CD4-positive, alpha-beta T cell (primary cell): ENCODE data around the gene ZNF768. TPM values are rescaled to one million over a fixed set of nuclear protein-coding genes. Genes with fewer than 3 reads are reported as not detected.

ENCODE experiments used
- ATAC-seq: fragments of 200-7000 bp; cut with Tn5 transposase; one replicate; pipeline ENCODE4 v1.10.0; 2022; ENCODE audit warnings: mild to moderate bottlenecking; ENCODE audit not compliant: poor library complexity
- CTCF ChIA-PET: fragments of 350-600 bp; sonication (Branson Sonifier 250); formaldehyde crosslinking; loops from one replicate; lab custom pipeline; 2021; ENCODE audit warnings: antibody characterized with exemption, inconsistent platforms; lab: Charles Lee
- POLR2A ChIA-PET: fragments of 350-600 bp; sonication (Branson Sonifier 250); formaldehyde crosslinking; loops from one replicate; lab custom pipeline; 2021; ENCODE audit warnings: antibody characterized with exemption, inconsistent platforms; lab: Charles Lee
- DNase-seq, 14 experiments: peaks; one replicate each; pipeline ENCODE4 v3.0.0-alpha.2; 2013 to 2020; ENCODE audit warnings: mixed read lengths in 2 of 14
- H3K27ac ChIP-seq, 2 donors: one replicate each; pipeline versions ENCODE4 v1.5.1 to v1.7.0; 2013; ENCODE audit warnings: low read length in 2 of 2, low read depth in 1 of 2, mild to moderate bottlenecking in 1 of 2
- H3K27me3 ChIP-seq, 2 experiments: 1 replicate in 1 of 2; 2 replicates in 1 of 2; pipeline versions ENCODE4 v1.6.1 to v1.7.0; 2013; ENCODE audit warnings: low read length in 2 of 2, control low read depth in 1 of 2, mild to moderate bottlenecking in 1 of 2, moderate library complexity in 1 of 2; ENCODE audit not compliant: insufficient read depth in 2 of 2, control insufficient read depth in 1 of 2
- H3K36me3 ChIP-seq: one replicate; pipeline ENCODE4 v1.6.1; 2013; ENCODE audit warnings: low read length, control low read depth; ENCODE audit not compliant: insufficient read depth
- H3K4me1 ChIP-seq: one replicate; pipeline ENCODE4 v1.6.1; 2013; ENCODE audit warnings: low read length, control low read depth; ENCODE audit not compliant: insufficient read depth
- H3K4me3 ChIP-seq: one replicate; pipeline ENCODE4 v1.5.1; 2013; ENCODE audit warnings: mild to moderate bottlenecking, low read length, moderate library complexity
- H3K9me3 ChIP-seq, 2 experiments: 1 replicate in 1 of 2; 2 replicates in 1 of 2; pipeline versions ENCODE4 v1.6.1 to v1.7.0; 2013; ENCODE audit warnings: low read length in 2 of 2, mild to moderate bottlenecking in 2 of 2, control low read depth in 1 of 2, moderate library complexity in 1 of 2; ENCODE audit not compliant: control insufficient read depth in 1 of 2, insufficient read depth in 1 of 2
- H3K27ac Mint-ChIP-seq: one replicate; pipeline ENCODE4 v1.8.0; 2020; ENCODE audit warnings: mixed read lengths
- H3K27me3 Mint-ChIP-seq: one replicate; pipeline ENCODE4 v1.8.0; 2021; ENCODE audit warnings: mixed read lengths
- H3K36me3 Mint-ChIP-seq: one replicate; pipeline ENCODE4 v1.8.0; 2021; ENCODE audit warnings: low read depth, mixed read lengths
- H3K4me1 Mint-ChIP-seq: one replicate; pipeline ENCODE4 v1.8.0; 2021; ENCODE audit warnings: low read depth, mixed read lengths
- H3K4me3 Mint-ChIP-seq: one replicate; pipeline ENCODE4 v1.8.0; 2020; ENCODE audit warnings: mild to moderate bottlenecking, mixed read lengths
- H3K9me3 Mint-ChIP-seq: one replicate; pipeline ENCODE4 v1.8.0; 2020; ENCODE audit warnings: mixed read lengths
- CTCF ChIP-seq: fragments of 200-600 bp; IDR thresholded peaks from one replicate; pipeline ENCODE4 v1.8.0; 2022; ENCODE audit warnings: antibody characterized with exemption, mild to moderate bottlenecking
- intact Hi-C, 2 experiments: fragments of 100-400 bp; cut with DNase I in 1 of 2; cut with micrococcal nuclease in 1 of 2; formaldehyde crosslinking; loops; one replicate each; pipeline versions ENCODE4 v1.15.1 to v1.9.0; 2023 to 2025; cut with DNase I, micrococcal nuclease
- total RNA-seq, 174 experiments: library from RNA in 2 of 174; stranded (reverse) in 2 of 174; gene quantifications; one replicate each; pipeline ENCODE4 v1.2.3 and lab custom pipeline; 2021 to 2026

The ZNF768 gene
- total RNA-seq, 2 experiments from 2014 or later: 3.9 to 4.1 TPM

GRCh38 chr16:30569746-30570635 is 43.6 kb upstream of the ZNF768 start:
- peaks cover 52% of the 10 kb centered on the region for H3K4me1 Mint-ChIP-seq

GRCh38 chr16:30569281-30569680 is 42.9 kb upstream of the ZNF768 start:
- ATAC-seq (no peak), DNase-seq (no peak)
- H3K9me3 Mint-ChIP-seq: no peaks in the 10 kb centered on the region
- intact Hi-C loops: no loop called here
- H3K27me3 ChIP-seq: no peaks in the 10 kb centered on the region
- TF ChIP-seq CTCF: no peak
- no peak overlapping the region for H3K4me3 ChIP-seq
- peak overlapping the region; percentile 34 to 87 for H3K27ac ChIP-seq
- H3K27ac Mint-ChIP-seq: peak overlapping the region; percentile 98
- H3K27me3 Mint-ChIP-seq: no peaks in the 10 kb centered on the region
- POLR2A ChIA-PET: interaction anchor here (1.2 to 2.2 kb wide), 4 partner anchors 34 to 151 kb away, joined by 5 to 19 read pairs (median 6); partner anchors contain the start of genes DCTPP1 and ZNF747
- H3K4me1 Mint-ChIP-seq: peaks cover 47% of the 10 kb centered on the region
- H3K4me1 ChIP-seq: peaks cover 60% of the 10 kb centered on the region
- no peaks in the 10 kb centered on the region for H3K36me3 Mint-ChIP-seq
- peaks cover 8% of the 10 kb centered on the region for H3K36me3 ChIP-seq
- CTCF ChIA-PET: interaction anchor here (1.4 kb wide), 1 partner anchor 34 kb away, joined by 8 read pairs; no protein-coding TSS in a partner anchor
- no peaks in the 10 kb centered on the region for H3K9me3 ChIP-seq
- peak overlapping the region; percentile 20 for H3K4me3 Mint-ChIP-seq

More at GRCh38 chr16:30569746-30570635, 43.6 kb upstream of the ZNF768 start:
- no peak for ATAC-seq
- no peak overlapping the region for H3K4me3 ChIP-seq
- Mint-ChIP-seq H3K27me3 (no peaks in the 10 kb centered on the region), H3K27ac (peak overlapping the region; percentile 98), H3K36me3 (no peaks in the 10 kb centered on the region), H3K4me3 (peak overlapping the region; percentile 89), H3K9me3 (no peaks in the 10 kb centered on the region)
- H3K27me3 ChIP-seq: no peaks in the 10 kb centered on the region
- peaks cover 8% of the 10 kb centered on the region for H3K36me3 ChIP-seq
- DNase-seq: peak in 1 of 14 experiments; percentile 33
- intact Hi-C loops: loop anchor here in 1 of 2 experiments (5.0 kb wide), 2 partner anchors 67 to 127 kb away; partner anchors contain the start of gene SRCAP
- no peak for TF ChIP-seq CTCF
- H3K4me1 ChIP-seq: peaks cover 60% of the 10 kb centered on the region
- ChIA-PET POLR2A (interaction anchor here (1.8 to 3.4 kb wide), 8 partner anchors 8 to 140 kb away, joined by 4 to 152 read pairs (median 34); partner anchors contain the start of genes DCTPP1, FBRS, PRR14 and ZNF747), CTCF (interaction anchor here (2.4 kb wide), 2 partner anchors 12 to 35 kb away, joined by 15 to 19 read pairs; partner anchors contain the start of genes ZNF747 and ZNF764)
- peak overlapping the region in 1 of 2 donors; percentile 34 for H3K27ac ChIP-seq
- H3K9me3 ChIP-seq: no peaks in the 10 kb centered on the region

GRCh38 chr16:30567991-30568638 is 41.7 kb upstream of the ZNF768 start:
- TF ChIP-seq CTCF: no peak
- CTCF ChIA-PET: interaction anchor here (0.9 to 1.4 kb wide), 4 partner anchors 10 to 61 kb away, joined by 3 to 8 read pairs (median 4); partner anchors contain the start of gene ZNF764
- Mint-ChIP-seq H3K9me3 (no peaks in the 10 kb centered on the region), H3K27me3 (no peaks in the 10 kb centered on the region), H3K27ac (peak overlapping the region; percentile 98), H3K4me3 (peak overlapping the region; percentile 92), H3K36me3 (no peaks in the 10 kb centered on the region), H3K4me1 (peaks cover 47% of the 10 kb centered on the region)
- Histone ChIP-seq H3K9me3 (no peaks in the 10 kb centered on the region), H3K4me3 (no peak overlapping the region), H3K27ac (peak overlapping the region; percentile 87 to 93), H3K4me1 (peaks cover 60% of the 10 kb centered on the region), H3K27me3 (no peaks in the 10 kb centered on the region), H3K36me3 (peaks cover 8% of the 10 kb centered on the region)
- peak; percentile 45 for ATAC-seq
- peak in 13 of 14 experiments; percentile 25 to 87 (median 54) for DNase-seq
- POLR2A ChIA-PET: interaction anchor here (0.8 to 3.1 kb wide), 10 partner anchors 10 to 150 kb away, joined by 3 to 43 read pairs (median 6); partner anchors contain the start of genes DCTPP1, ZNF747 and ZNF764
- intact Hi-C loops: loop anchor here in 1 of 2 experiments (1.0 kb wide), 1 partner anchor 10 kb away; the partner anchor contains the start of gene ZNF764
